Measurements from ENCODE around the gene DLGAP1. TPM values are rescaled to one million over a fixed set of nuclear protein-coding genes. Genes with fewer than 3 reads are reported as not detected.

The DLGAP1 gene
- total and polyA plus RNA-seq, 2 donors = 0.24 to 0.41 TPM

DNA sequence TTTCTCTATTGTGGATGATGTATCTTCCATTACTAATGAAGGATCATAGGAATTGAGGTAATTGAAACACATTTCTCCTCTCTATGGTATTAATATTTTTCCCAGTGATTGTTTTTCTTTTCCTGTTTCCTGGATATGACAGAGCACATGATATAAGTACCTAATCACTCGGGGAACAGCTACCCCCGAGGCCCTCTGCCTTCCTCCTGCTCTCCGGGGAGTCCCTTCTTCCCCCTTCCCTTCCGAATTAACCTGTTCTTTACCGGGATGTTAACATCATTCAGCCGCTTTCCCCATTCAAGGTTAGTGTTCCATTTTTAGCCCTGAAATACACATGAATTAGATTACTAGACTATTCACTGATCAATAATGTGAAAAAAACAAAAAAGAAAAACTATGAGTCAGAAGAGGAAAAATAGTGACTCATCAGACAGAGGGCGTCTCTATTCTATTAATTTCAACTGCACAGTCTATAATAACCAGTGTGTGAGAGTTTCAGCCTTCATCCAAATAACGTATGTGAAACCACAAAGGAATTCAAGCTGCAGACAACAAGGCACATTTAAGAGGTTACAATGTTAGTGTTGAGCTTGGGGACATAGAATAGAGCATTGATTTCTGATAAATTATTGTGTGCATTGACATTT, 450.8 kb downstream of the DLGAP1 start:
- H3K27ac ChIP-seq (ENCODE audit: low read depth in 1 of 2, low read length in 1 of 2) = no peak overlapping the region
- WGBS = 54% methylated on average over 8 of the region's 8 CpGs
- DNase-seq (ENCODE audit: low read depth in 6 of 9, low spot score in 9 of 9) = no peak
- H3K4me3 ChIP-seq (ENCODE audit: low read length in 2 of 2) = no peak overlapping the region
- no peaks in the 10 kb centered on the region for H3K4me1 ChIP-seq (ENCODE audit: control insufficient read depth in 2 of 2, insufficient read depth in 2 of 2, low read length in 2 of 2)
- no peaks in the 10 kb centered on the region for H3K36me3 ChIP-seq (ENCODE audit: control insufficient read depth in 2 of 2, insufficient read depth in 2 of 2, low read length in 1 of 2)
- H3K9me3 ChIP-seq (ENCODE audit: control insufficient read depth in 2 of 2, insufficient read depth in 1 of 2, low read length in 1 of 2) = no peaks in the 10 kb centered on the region
- no peaks in the 10 kb centered on the region for H3K27me3 ChIP-seq (ENCODE audit: control insufficient read depth in 2 of 2, insufficient read depth in 1 of 2, low read length in 1 of 2)

DNA sequence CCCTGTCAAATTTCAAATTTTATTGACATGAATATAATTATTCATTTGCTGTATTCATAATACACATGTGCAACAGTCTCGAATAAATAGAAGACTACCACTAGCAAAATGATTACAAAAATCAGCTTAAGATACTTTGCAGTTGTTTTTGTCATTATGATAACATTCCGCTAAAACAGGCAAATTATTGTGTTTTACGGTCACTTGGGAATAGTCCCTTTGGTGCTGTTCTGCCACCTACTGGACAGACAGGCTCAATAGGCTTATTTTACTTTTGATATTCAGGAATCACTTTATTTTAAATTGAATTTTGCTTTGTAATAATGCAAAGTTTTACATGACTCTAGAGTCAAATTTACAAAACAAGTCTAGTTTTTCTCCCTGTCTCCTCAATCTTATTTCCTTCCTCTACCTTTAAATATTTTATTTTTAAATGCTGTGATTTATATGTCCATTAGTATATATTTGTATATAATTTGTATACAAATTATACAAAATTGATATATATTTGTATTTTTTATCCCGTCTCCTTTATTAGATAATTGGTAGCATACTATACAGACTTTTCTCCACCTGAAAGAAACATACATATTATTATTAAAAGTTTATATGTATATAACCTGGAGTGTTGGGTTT, 456.3 kb downstream of the DLGAP1 start:
- no peaks in the 10 kb centered on the region for H3K9me3 ChIP-seq (ENCODE audit: control insufficient read depth in 2 of 2, insufficient read depth in 1 of 2, low read length in 1 of 2)
- peak in 1 of 9 donors; percentile 41 for DNase-seq (ENCODE audit: low read depth in 6 of 9, low spot score in 9 of 9)
- no peaks in the 10 kb centered on the region for H3K27me3 ChIP-seq (ENCODE audit: control insufficient read depth in 2 of 2, insufficient read depth in 1 of 2, low read length in 1 of 2)
- H3K4me1 ChIP-seq (ENCODE audit: control insufficient read depth in 2 of 2, insufficient read depth in 2 of 2, low read length in 2 of 2) = no peaks in the 10 kb centered on the region
- H3K36me3 ChIP-seq (ENCODE audit: control insufficient read depth in 2 of 2, insufficient read depth in 2 of 2, low read length in 1 of 2) = no peaks in the 10 kb centered on the region
- no peak overlapping the region for H3K4me3 ChIP-seq (ENCODE audit: low read length in 2 of 2)
- H3K27ac ChIP-seq (ENCODE audit: low read depth in 1 of 2, low read length in 1 of 2) = no peak overlapping the region
- WGBS = 25% methylated on average over 4 of the region's 4 CpGs

DNA sequence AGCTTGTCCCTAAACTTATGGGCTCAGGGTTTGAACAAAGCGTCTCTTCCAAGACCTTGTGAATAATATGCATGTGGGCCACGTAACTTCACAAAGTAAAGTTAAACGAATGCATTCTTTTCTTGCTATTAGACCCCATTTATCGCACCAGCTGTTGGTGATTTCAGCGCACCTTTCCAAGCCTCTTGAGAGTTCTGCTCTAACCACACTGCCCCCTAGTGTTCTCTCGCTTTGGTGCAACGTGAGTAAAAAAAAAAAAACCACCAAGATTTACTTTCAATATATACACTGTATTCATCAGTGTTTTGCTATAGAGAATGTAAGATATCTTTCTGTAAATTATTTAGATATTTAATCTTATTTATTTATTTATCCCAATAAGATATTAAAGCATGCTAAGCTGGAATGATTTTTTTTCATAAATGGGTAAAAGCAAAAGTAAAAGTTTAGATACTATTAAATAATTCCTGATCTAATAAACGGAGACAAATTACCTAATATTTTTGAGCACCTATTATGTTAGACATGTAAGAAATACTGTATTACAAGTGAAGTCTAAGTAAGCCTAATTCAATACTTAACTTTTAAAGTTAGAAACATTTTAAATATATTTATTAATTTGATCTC, 459.5 kb downstream of the DLGAP1 start:
- Histone ChIP-seq H3K4me3 (ENCODE audit: low read length in 2 of 2) (no peak overlapping the region), H3K36me3 (ENCODE audit: control insufficient read depth in 2 of 2, insufficient read depth in 2 of 2, low read length in 1 of 2) (no peaks in the 10 kb centered on the region), H3K27ac (ENCODE audit: low read depth in 1 of 2, low read length in 1 of 2) (no peak overlapping the region), H3K4me1 (ENCODE audit: control insufficient read depth in 2 of 2, insufficient read depth in 2 of 2, low read length in 2 of 2) (no peaks in the 10 kb centered on the region), H3K9me3 (ENCODE audit: control insufficient read depth in 2 of 2, insufficient read depth in 1 of 2, low read length in 1 of 2) (no peaks in the 10 kb centered on the region), H3K27me3 (ENCODE audit: control insufficient read depth in 2 of 2, insufficient read depth in 1 of 2, low read length in 1 of 2) (no peaks in the 10 kb centered on the region)
- 27% methylated on average over 8 of the region's 8 CpGs for WGBS
- DNase-seq (ENCODE audit: low read depth in 6 of 9, low spot score in 9 of 9) = peak; percentile 32 to 90 (median 63)

DNA sequence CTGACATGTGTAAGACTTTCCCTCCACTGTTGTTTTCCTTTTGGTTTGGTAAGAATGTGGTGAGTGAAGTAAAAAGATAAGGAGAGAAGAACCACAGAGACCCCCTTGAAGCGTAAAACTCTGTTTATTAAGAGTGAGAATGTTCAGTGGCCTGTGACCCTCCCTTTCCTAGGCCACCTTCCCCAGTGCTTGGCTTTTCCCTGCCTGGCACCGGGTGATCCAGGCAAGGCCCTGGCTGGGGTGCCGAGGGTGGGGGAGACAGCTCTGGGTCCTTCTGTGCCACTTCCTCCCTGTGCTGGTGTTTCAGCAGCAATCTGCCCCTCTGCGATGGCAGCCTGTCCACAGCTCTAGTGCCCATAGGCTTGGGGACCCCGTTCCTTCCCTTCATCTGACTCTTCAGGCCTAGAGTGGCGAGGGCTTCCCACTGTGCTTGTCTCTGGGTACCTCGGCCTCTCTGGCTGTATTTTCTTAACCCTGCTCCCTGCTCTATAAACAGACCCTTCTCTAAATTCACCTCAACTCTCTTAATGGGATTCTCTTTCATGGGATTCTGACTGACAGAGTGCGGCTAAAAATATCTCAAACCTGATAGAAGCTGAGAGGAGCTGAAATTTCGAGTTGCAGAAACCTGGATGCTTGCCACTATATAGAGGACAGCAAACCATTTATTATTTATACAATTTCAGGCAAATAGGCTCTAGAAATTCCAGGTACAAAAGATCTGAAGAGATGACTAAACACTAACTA, 461.0 kb downstream of the DLGAP1 start:
- Histone ChIP-seq H3K27me3 (ENCODE audit: control insufficient read depth in 2 of 2, insufficient read depth in 1 of 2, low read length in 1 of 2) (no peaks in the 10 kb centered on the region), H3K36me3 (ENCODE audit: control insufficient read depth in 2 of 2, insufficient read depth in 2 of 2, low read length in 1 of 2) (no peaks in the 10 kb centered on the region), H3K4me3 (ENCODE audit: low read length in 2 of 2) (no peak overlapping the region), H3K9me3 (ENCODE audit: control insufficient read depth in 2 of 2, insufficient read depth in 1 of 2, low read length in 1 of 2) (no peaks in the 10 kb centered on the region), H3K4me1 (ENCODE audit: control insufficient read depth in 2 of 2, insufficient read depth in 2 of 2, low read length in 2 of 2) (no peaks in the 10 kb centered on the region), H3K27ac (ENCODE audit: low read depth in 1 of 2, low read length in 1 of 2) (no peak overlapping the region)
- 82% methylated on average over 9 of the region's 9 CpGs for WGBS
- DNase-seq (ENCODE audit: low read depth in 6 of 9, low spot score in 9 of 9) = no peak

DNA sequence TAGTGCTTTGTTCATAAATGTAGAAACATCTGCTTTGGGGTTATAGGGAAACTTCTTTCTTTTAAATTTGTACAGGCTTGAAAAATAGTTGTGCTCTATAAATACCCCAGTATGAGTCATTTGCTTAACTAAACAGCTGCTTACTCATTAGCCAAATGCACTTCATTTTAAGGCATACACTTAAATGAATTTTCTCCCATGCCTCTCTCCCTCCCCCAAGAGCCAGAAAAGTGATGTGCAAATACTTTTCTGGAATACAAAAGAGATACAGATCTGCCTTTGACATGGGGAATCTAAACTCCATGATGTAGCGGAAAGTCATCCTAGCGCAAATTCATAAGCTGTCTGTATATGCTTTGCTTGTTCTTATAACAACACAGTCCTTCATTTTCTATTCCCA, 469.4 kb downstream of the DLGAP1 start:
- Histone ChIP-seq H3K36me3 (ENCODE audit: control insufficient read depth in 2 of 2, insufficient read depth in 2 of 2, low read length in 1 of 2) (no peaks in the 10 kb centered on the region), H3K27ac (ENCODE audit: low read depth in 1 of 2, low read length in 1 of 2) (no peak overlapping the region), H3K4me1 (ENCODE audit: control insufficient read depth in 2 of 2, insufficient read depth in 2 of 2, low read length in 2 of 2) (no peaks in the 10 kb centered on the region), H3K9me3 (ENCODE audit: control insufficient read depth in 2 of 2, insufficient read depth in 1 of 2, low read length in 1 of 2) (no peaks in the 10 kb centered on the region), H3K27me3 (ENCODE audit: control insufficient read depth in 2 of 2, insufficient read depth in 1 of 2, low read length in 1 of 2) (no peaks in the 10 kb centered on the region), H3K4me3 (ENCODE audit: low read length in 2 of 2) (no peak overlapping the region)
- DNase-seq (ENCODE audit: low read depth in 6 of 9, low spot score in 9 of 9) = no peak
- 98% methylated on average over 2 of the region's 2 CpGs for WGBS

DNA sequence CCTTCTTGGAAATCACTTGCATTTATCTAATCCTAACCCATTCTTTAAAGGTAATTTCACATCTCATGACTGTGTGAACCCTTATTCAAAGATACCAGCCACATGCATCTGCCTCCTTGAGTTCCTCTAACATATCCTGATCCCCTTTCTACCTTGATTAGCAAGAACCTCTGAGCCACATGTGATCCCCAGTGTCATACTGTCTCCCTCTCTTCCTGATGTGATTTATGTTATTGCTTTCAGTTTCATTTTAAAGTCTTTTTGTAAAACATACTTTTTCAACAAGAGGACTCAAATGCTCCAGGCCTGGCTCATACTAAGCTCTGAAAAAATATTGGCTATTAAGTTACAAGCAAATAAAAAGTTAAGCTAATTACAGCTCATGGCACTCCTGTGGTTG, 470.1 kb downstream of the DLGAP1 start:
- Histone ChIP-seq H3K4me1 (ENCODE audit: control insufficient read depth in 2 of 2, insufficient read depth in 2 of 2, low read length in 2 of 2) (no peaks in the 10 kb centered on the region), H3K27me3 (ENCODE audit: control insufficient read depth in 2 of 2, insufficient read depth in 1 of 2, low read length in 1 of 2) (no peaks in the 10 kb centered on the region), H3K36me3 (ENCODE audit: control insufficient read depth in 2 of 2, insufficient read depth in 2 of 2, low read length in 1 of 2) (no peaks in the 10 kb centered on the region), H3K27ac (ENCODE audit: low read depth in 1 of 2, low read length in 1 of 2) (no peak overlapping the region), H3K4me3 (ENCODE audit: low read length in 2 of 2) (no peak overlapping the region), H3K9me3 (ENCODE audit: control insufficient read depth in 2 of 2, insufficient read depth in 1 of 2, low read length in 1 of 2) (no peaks in the 10 kb centered on the region)
- DNase-seq (ENCODE audit: low read depth in 6 of 9, low spot score in 9 of 9) = peak in 1 of 9 donors; percentile 22

DNA sequence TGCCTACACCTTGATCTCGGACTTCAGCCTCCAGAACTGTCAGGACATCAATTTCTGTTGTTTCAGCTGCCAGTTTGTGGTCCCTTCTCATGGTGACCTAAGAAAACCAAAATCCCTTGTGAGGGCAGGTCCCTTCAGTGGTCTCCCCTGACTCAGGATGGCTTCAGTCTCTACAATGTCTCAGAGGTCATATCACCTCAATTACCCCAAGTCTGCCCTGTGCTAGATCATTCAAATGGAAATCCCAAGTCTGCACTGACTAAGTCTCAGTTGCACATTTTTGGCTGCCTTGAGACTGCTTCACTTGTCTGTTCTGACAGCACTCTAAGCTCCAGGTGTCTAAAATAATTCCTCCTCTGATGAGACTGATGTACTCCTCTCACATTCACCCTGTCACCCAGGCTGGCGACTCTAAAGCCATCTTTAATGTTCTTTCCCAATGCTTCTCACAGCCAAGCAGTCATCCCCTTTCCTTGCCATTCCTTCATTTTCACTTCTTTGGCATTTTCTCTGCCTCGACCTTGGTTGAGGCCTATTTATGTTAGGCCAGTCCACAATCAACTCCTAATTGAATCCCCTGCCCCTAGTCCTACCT, 470.8 kb downstream of the DLGAP1 start:
- 77% methylated on average over 3 of the region's 3 CpGs for WGBS
- Histone ChIP-seq H3K4me3 (ENCODE audit: low read length in 2 of 2) (no peak overlapping the region), H3K36me3 (ENCODE audit: control insufficient read depth in 2 of 2, insufficient read depth in 2 of 2, low read length in 1 of 2) (no peaks in the 10 kb centered on the region), H3K9me3 (ENCODE audit: control insufficient read depth in 2 of 2, insufficient read depth in 1 of 2, low read length in 1 of 2) (no peaks in the 10 kb centered on the region), H3K27me3 (ENCODE audit: control insufficient read depth in 2 of 2, insufficient read depth in 1 of 2, low read length in 1 of 2) (no peaks in the 10 kb centered on the region), H3K27ac (ENCODE audit: low read depth in 1 of 2, low read length in 1 of 2) (no peak overlapping the region), H3K4me1 (ENCODE audit: control insufficient read depth in 2 of 2, insufficient read depth in 2 of 2, low read length in 2 of 2) (no peaks in the 10 kb centered on the region)
- no peak for DNase-seq (ENCODE audit: low read depth in 6 of 9, low spot score in 9 of 9)

DNA sequence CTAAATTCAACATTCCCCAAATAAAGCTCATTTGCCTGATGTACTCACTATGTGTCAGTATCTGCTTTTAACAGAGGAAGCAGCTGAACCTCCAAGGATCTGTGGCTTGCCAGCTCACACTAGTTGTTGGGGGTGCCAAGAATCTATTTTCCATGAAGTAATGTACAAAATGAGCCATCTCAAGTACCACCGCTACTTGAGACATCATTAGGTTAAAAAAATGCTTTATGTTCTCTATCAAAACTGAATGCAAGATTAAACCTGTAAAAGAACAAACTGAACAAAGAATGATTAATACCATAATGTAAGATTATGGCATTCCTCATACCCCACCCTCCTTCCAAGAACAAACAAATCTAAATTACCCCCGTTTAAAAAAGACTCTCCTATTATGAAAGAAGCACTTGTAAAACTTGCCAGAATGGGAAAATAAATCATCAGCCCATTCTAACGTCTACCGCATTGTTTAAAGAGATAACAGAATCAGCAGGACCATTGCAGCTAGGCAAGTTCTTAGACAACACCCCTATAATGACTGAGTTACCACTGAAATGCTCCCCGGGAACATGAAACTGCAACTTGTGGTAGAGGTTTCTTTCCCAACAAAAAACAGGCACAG, 471.6 kb downstream of the DLGAP1 start:
- 69% methylated on average over 5 of the region's 5 CpGs for WGBS
- no peak overlapping the region for H3K27ac ChIP-seq (ENCODE audit: low read depth in 1 of 2, low read length in 1 of 2)
- DNase-seq (ENCODE audit: low read depth in 6 of 9, low spot score in 9 of 9) = no peak

More for the DNA sequence above, 471.6 kb downstream of the DLGAP1 start:
- no peaks in the 10 kb centered on the region for H3K36me3 ChIP-seq (ENCODE audit: control insufficient read depth in 2 of 2, insufficient read depth in 2 of 2, low read length in 1 of 2)
- no peaks in the 10 kb centered on the region for H3K27me3 ChIP-seq (ENCODE audit: control insufficient read depth in 2 of 2, insufficient read depth in 1 of 2, low read length in 1 of 2)
- no peak overlapping the region for H3K4me3 ChIP-seq (ENCODE audit: low read length in 2 of 2)
- no peaks in the 10 kb centered on the region for H3K9me3 ChIP-seq (ENCODE audit: control insufficient read depth in 2 of 2, insufficient read depth in 1 of 2, low read length in 1 of 2)
- H3K4me1 ChIP-seq (ENCODE audit: control insufficient read depth in 2 of 2, insufficient read depth in 2 of 2, low read length in 2 of 2) = no peaks in the 10 kb centered on the region

Data from thymus (tissue), 11 donors.